BE2C (cell line): ENCODE results near the gene ABCA4.

ENCODE experiments used
- DNase-seq: peaks from one replicate; pipeline ENCODE4 v3.0.0-alpha.2; 2020
- H3K27me3 ChIP-seq: fragments of 250-450 bp; sonication (Bioruptor Pico); 2 replicates; pipeline ENCODE4 v1.5.1; 2020; ENCODE audit warnings: mild to moderate bottlenecking
- H3K36me3 ChIP-seq: fragments of 250-450 bp; sonication (Bioruptor Pico); 2 replicates; pipeline ENCODE4 v1.5.1; 2020; ENCODE audit warnings: mild to moderate bottlenecking
- H3K4me1 ChIP-seq: fragments of 250-450 bp; sonication (Bioruptor Pico); 2 replicates; pipeline ENCODE4 v1.5.1; 2020
- H3K4me3 ChIP-seq: 2 replicates; pipeline ENCODE4 v1.5.1; 2011; ENCODE audit warnings: low read depth, low read length
- H3K9me3 ChIP-seq: fragments of 250-450 bp; sonication (Bioruptor Pico); 2 replicates; pipeline ENCODE4 v1.5.1; 2020
- TF ChIP-seq, protein P1 (sequence below): IDR thresholded peaks from 2 replicates; pipeline ENCODE4 v1.5.1; 2012; ENCODE audit warnings: mild to moderate bottlenecking, low read depth, low read length

The ABCA4 gene

DNA sequence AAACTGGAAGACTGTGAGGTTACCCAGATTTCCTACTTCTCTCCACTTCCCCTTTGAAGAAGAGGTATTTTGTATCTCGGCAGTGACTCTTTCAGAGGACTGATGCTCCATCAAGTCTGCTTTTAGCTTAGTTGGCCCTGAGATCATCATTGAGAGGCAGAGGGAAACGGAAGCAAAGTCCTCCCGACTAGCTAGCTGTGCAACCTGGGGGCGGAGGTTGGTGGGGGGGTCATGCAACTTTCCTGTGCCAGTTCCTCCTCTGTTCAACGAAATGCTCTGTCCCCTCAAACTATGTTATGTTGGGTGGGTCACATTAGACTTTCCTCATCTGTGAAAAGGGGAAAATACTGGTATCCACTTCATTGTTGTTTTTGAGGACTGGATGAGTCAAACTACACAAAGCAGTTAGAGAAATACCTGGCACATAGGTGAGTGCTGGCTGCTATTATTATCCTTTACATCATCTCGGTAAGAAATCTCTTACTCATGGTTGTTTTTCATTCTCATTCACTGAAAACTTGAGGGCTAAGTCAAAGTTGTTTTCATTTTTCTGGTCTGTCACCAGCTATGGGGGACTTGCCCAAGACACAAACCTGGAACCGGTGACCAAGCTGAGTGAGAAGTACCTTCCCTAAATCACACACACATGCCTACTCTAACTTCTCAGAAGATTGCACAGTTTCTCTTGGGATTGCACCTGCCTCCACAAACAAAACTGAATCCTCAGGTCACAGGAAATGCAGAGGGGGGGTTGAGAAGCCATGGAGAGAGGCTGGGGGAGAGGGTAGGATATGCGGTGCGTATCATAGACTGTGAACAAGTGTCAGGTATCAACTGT is 83.3 kb downstream of the ABCA4 start:
- H3K4me1 ChIP-seq, result peaks cover 4% of the 10 kb centered on the region; the same call in 1 of the 2 replicates
- DNase-seq, result no peak

DNA sequence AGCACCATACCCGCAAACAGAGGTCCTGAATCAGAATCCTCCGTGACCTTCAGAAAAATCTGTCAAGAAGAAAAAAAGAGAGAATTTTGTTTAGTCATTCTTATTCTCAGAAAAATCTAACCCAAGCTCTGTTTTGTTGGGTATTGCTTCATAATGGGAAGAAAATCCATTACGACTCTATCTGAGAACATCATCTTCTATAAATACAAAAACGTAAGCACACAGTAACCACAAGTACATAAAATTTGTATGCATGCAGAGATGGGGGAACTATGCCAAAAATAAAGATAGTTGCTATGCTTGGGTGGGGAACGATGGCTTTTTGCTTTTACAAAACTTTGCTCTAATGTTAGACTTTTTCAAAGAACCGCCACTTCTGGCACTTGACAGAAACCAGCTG is 84.2 kb downstream of the ABCA4 start:
- no peaks in the 10 kb centered on the region for H3K36me3 ChIP-seq
- H3K4me3 ChIP-seq, result no peak overlapping the region
- no peaks in the 10 kb centered on the region for H3K9me3 ChIP-seq
- H3K27me3 ChIP-seq, result no peaks in the 10 kb centered on the region
- DNase-seq, result no peak
- H3K4me1 ChIP-seq, result peaks cover 4% of the 10 kb centered on the region; the same call in 1 of the 2 replicates
- TF ChIP-seq, protein P1, sequence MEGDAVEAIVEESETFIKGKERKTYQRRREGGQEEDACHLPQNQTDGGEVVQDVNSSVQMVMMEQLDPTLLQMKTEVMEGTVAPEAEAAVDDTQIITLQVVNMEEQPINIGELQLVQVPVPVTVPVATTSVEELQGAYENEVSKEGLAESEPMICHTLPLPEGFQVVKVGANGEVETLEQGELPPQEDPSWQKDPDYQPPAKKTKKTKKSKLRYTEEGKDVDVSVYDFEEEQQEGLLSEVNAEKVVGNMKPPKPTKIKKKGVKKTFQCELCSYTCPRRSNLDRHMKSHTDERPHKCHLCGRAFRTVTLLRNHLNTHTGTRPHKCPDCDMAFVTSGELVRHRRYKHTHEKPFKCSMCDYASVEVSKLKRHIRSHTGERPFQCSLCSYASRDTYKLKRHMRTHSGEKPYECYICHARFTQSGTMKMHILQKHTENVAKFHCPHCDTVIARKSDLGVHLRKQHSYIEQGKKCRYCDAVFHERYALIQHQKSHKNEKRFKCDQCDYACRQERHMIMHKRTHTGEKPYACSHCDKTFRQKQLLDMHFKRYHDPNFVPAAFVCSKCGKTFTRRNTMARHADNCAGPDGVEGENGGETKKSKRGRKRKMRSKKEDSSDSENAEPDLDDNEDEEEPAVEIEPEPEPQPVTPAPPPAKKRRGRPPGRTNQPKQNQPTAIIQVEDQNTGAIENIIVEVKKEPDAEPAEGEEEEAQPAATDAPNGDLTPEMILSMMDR, result no peak

More for the DNA sequence above, 83.3 kb downstream of the ABCA4 start:
- TF ChIP-seq, protein P1, result no peak
- H3K4me3 ChIP-seq, result no peak overlapping the region
- H3K27me3 ChIP-seq, result no peaks in the 10 kb centered on the region
- no peaks in the 10 kb centered on the region for H3K36me3 ChIP-seq
- no peaks in the 10 kb centered on the region for H3K9me3 ChIP-seq

DNA sequence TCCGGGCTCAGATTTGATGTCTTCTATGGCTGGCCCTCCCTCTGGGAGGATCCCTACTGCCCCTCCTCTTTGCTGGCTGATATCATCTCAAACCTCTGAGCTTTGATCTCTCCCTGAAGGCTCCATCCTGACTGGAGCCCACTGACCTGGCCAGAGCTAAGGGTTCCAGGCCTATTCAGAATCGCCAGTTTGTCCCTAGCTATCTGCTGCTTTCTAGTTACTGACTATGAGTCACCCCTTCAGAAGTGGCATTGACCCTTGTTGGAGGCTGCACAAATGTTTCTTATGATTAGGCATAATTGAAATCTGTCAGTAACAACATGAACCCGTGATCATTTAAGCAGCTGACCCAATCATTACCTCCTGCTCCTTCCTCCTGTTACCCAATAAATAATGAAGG is 87.1 kb downstream of the ABCA4 start:
- Histone ChIP-seq H3K9me3 (no peaks in the 10 kb centered on the region), H3K4me3 (no peak overlapping the region), H3K4me1 (no peaks in the 10 kb centered on the region), H3K36me3 (no peaks in the 10 kb centered on the region), H3K27me3 (no peaks in the 10 kb centered on the region)
- DNase-seq, result no peak
- TF ChIP-seq, protein P1, result no peak

DNA sequence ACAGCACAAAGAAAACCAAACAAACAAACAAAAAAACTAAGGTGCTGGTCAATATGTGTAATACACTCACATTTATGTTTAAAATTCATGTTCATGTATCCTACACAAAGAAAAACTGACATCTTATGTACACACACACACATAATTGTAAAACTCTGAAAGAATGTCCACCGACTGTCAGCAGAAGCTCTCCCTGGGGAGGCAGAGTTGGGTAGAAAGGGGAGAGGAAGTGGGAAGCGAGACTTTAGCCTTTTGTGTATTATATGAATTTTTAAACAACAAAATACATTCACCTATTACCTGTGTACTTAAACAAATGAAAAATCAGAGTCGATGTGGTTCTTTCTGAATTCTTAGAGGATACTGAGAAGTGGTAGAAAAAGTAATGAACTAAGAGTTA is 88.3 kb downstream of the ABCA4 start:
- no peaks in the 10 kb centered on the region for H3K4me1 ChIP-seq
- H3K9me3 ChIP-seq, result no peaks in the 10 kb centered on the region
- no peaks in the 10 kb centered on the region for H3K27me3 ChIP-seq
- no peaks in the 10 kb centered on the region for H3K36me3 ChIP-seq
- DNase-seq, result no peak
- no peak overlapping the region for H3K4me3 ChIP-seq
- TF ChIP-seq, protein P1, result no peak

DNA sequence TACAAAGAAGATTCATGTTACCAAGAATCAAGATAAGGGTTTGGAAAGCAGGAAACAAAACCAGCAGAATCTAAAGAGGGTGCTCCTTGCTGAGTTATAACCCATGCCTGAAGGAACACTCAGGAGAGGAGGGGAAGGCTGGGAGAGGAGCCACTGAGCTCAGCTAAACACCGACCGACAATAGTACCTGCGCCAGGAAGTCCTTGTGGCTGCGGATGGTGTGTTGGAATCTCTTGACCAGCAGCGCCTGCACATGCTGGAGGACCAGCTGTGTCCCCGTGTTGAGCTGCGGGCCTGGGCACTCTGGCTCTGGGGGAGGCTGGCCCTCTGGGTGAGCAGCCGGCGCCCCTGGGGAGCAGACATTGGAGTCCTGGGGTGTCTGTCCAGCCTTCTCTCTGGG is 89.4 kb downstream of the ABCA4 start:
- no peaks in the 10 kb centered on the region for H3K9me3 ChIP-seq
- H3K36me3 ChIP-seq, result no peaks in the 10 kb centered on the region
- no peak for DNase-seq
- H3K4me1 ChIP-seq, result no peaks in the 10 kb centered on the region
- TF ChIP-seq, protein P1, result no peak
- H3K27me3 ChIP-seq, result no peaks in the 10 kb centered on the region
- H3K4me3 ChIP-seq, result no peak overlapping the region

DNA sequence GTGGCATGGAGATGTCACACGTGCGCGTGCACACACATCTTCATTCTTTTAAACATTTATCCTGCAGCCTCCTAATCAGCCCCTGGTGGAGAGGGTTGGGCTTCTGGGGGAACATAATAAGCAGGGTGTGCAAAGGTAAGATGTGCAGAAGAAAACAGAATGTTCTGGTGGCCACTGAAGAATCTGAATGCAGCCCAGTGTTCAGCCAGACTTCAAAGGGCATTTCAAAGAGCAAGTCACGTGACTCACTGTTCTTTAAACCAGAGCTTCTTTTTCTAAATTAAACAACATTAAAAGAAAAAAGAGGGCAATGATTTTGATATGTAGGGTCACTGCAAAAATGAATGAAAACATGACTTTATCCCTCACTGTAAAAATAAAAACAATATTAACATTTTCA is 89.8 kb downstream of the ABCA4 start:
- Histone ChIP-seq H3K4me1 (no peaks in the 10 kb centered on the region), H3K27me3 (no peaks in the 10 kb centered on the region), H3K9me3 (no peaks in the 10 kb centered on the region), H3K4me3 (no peak overlapping the region), H3K36me3 (no peaks in the 10 kb centered on the region)
- DNase-seq, result no peak
- TF ChIP-seq, protein P1, result no peak
